GM18519 (cell line): ENCODE results near the gene HENMT1.
"Not testable (repeated sequence)": the region's sequence is repeated elsewhere in the genome, so short reads cannot be mapped to it uniquely, and the experiment has no call there.

Source experiments
- ATAC-seq: cut with Tn5 transposase; IDR thresholded peaks from one replicate; pipeline ENCODE4 v1.9.1; 2021; ENCODE audit warnings: mild to moderate bottlenecking, moderate library complexity; ENCODE audit not compliant: unreplicated experiment, low FRiP score

HENMT1 gene

DNA sequence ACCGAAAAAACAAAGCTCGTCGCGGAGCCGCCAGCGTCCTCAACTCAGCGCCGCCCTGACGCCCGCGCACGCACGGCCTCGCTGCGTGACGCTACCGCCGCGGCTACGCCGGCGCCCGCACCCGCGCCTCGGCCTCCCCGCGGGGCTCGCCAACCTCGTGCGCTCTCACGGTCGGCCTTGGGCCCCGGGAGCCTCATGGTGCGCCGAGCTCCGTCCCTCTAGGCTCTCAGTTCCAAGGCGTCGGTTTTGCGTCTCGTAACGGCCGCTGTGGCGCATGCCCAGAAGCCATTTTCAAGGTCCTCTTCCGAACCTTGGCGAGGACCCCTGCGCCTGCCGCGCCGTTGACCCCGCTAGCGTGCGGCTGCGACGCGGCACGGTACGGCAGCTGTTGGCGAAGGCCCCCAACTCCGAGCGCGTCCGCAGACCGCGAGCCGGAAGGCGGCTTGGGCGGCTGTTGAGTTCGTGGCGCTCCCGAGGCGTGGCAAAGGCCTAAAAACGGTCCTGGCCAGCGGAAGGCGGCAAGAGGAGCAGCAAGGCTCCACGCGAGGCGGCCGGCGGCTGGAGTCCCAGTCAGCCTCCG lies at the start of gene HENMT1:
HENMT1 (minus strand) TSS at position 64 of the 580 bp plus-strand sequence. CDS start 1,209 bp downstream, outside the sequence.
- ATAC-seq, result peak; percentile 64

DNA sequence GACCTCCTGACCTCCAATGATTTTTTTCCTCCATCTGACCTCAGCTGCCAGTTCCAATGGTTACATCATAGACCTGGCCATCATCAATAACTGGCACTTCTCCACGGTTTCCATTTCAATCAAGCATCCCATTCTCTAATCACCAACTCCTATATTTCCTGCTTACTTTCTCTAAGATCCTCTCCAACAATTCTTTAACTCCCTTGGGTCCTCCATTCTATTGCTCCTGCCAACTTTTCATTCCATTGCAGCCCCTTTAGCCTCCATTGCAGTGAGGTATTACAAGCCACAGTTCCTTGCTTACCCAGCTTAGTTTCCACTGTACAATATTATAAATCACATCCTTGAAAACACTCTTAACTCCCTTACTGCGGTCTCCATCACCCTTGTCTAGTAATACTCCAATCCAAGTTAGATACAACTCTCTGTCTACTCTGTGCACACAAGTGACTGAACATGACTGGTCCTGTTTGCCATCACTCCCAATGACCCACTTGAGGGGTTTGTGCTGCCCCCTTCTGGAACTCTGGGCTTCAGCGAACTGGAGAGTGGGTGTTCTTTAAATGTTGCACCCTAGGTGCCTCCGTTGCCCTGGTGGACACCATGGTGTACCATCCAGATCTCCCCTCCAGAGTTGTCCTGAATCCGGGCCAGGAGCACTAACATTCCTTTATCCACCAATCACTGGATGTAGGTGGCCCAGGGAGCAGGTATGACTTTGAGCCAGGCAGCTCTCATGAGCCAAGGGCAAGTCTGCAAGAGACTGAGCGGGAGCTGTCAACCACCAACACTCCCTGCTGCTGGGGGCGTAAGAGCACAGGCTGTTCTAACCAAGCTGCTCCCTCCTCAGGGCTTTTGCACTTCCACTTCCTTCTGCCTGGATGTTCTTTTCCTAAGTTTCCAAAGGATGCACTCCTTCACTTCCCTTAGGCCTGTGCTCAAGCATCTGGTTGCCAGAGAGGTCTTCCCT lies 48.1 kb upstream of the HENMT1 start:
- no peak for ATAC-seq

DNA sequence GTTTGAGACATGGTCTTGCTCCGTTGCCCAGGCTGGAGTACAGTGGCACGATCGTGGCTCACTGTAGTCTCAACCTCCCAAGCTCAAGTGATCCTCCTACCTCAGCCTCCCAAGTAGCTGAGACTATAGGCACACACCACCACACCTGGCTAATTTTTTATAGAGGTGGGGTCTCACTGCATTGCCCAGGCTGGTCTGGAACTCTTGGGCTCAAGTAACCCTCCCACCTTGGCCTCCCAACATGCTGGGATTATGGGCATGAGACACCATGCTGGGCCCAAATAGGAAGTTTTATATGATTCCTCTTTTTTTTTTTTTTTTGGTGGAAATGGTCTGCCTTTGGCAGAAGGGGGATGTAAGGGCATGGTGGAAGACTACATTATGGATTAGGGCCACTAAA lies 45.8 kb upstream of the HENMT1 start:
- no peak for ATAC-seq

DNA sequence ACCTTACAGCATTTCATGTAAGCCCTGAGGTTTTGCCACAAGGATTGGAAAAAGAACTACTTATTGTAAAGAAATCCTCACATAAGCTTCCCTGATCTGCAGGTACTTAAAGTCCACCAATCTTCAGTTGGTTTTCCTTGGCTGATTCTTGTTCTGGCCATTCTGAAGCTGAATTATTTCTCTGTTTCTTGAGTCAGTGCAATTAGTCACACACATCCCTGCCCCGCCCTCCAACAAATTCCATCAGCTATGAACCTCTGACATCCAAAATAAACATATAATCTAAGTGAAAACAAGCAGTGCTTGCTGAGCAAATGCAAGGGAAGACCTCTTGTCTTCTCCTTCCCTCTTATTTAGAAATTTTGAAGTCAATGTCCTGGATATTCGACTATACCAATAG lies 43.6 kb upstream of the HENMT1 start:
- no peak for ATAC-seq

DNA sequence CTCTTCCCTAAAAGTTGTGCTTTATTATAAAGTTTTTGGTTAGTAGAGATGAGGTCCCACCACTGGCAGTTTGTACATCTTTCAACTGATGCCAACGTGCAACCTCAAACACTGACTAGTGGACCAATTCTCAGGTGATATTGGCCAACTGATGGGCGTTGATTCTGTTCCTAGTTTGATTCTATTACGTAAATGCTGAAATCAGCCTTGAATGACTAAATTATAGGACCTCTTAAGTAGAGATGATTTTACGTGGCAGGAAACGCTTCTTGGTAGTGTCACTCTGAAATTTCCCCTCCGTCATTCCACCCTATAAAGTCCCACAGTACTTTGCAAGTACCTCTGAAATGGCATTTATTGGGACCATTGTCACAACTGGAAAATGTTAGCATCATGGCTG lies 43.0 kb upstream of the HENMT1 start:
- ATAC-seq, result no peak

DNA sequence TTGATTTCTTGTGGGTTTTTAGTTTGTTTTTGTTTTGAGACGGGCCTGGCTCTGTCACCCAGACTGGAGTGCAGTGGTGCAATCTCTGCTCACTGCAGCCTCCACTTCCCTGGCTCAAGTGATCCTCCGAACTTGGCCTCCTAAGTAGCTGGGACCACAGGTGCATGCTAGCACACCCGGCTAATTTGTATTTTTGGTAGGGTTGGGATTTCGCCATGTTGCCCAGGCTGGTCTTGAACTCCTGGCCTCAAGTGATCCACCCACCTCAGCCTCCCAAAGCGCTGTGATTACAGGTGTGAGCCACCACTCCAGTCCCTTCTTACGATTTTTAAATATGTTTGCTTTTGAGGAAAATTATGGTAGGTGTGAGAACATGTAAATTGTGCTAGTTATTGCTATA lies 41.2 kb upstream of the HENMT1 start:
- ATAC-seq, result not testable (repeated sequence)

DNA sequence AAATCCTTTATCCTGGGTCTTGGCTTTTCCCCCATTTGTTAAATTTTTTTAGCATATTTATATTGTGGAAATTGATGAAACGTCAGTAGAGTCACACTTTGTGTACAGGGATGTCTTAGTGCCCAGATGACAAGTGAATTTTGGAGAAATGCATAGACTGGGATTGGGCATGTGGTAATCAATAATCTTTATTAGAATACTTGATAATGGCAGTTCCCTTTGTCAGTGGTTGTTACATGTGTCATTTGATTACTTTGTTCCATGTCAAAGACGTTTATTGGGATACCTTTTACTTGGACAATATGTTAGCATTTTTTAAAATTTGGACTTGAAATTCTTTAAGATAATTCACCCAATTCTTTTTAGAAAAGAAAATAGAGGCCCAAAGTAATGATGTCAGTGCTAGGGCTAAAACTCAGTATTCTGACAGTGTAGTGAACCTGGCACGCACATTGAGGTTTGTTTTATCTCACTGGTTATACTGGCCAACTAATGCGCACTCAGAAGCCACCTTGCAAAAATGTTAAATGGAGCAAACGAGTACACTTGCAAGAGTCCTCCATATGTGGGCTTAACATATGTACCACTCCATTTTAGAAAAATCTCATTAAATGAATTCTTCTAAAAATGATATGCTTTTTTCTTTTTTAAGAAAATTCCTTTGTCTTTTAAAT lies 40.4 kb upstream of the HENMT1 start:
- ATAC-seq, result no peak

DNA sequence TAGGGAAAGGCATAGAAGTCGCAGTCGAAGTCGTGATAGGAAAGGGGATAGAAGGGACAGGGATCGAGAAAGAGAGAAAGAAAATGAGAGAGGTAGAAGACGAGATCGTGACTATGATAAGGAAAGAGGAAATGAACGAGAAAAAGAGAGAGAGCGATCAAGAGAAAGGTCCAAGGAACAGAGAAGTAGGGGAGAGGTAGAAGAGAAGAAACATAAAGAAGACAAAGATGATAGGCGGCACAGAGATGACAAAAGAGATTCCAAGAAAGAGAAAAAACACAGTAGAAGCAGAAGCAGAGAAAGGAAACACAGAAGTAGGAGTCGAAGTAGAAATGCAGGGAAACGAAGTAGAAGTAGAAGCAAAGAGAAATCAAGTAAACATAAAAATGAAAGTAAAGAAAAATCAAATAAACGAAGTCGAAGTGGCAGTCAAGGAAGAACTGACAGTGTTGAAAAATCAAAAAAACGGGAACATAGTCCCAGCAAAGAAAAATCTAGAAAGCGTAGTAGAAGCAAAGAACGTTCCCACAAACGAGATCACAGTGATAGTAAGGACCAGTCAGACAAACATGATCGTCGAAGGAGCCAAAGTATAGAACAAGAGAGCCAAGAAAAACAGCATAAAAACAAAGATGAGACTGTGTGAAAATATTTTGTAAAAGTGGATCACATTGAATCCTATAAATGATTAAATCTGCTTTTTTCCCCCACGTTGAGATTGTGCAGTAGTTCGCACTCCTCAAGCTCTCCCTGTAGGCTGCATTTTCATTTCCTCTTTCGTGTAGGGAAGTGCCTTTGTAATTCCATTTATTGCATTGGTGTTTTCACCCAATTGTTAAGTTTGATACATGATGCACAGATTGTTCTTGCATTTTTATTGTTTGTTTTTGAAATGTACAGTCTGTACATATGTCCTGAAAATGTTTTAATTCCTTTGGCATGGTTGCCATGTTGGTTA lies 38.8 kb upstream of the HENMT1 start:
- ATAC-seq, result no peak

DNA sequence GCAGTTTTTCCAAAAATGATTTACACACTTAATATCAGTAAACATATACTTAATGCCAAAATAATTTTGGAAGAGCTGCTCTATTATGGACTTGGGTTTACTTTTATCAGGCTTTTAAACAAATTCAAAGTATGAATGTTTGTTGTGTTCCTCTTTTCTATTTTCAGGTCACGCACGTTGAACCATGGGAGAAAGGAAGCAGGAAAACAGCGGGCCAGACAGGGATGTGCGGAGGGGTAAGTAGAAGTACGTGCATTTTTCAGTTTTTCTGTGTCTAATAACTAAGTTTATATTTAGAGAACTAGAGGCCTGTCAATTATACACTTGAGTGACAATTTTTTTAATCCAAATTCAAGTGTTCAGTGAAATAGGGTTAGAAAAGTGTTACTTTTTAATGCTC lies 34.6 kb upstream of the HENMT1 start:
- ATAC-seq, result no peak

DNA sequence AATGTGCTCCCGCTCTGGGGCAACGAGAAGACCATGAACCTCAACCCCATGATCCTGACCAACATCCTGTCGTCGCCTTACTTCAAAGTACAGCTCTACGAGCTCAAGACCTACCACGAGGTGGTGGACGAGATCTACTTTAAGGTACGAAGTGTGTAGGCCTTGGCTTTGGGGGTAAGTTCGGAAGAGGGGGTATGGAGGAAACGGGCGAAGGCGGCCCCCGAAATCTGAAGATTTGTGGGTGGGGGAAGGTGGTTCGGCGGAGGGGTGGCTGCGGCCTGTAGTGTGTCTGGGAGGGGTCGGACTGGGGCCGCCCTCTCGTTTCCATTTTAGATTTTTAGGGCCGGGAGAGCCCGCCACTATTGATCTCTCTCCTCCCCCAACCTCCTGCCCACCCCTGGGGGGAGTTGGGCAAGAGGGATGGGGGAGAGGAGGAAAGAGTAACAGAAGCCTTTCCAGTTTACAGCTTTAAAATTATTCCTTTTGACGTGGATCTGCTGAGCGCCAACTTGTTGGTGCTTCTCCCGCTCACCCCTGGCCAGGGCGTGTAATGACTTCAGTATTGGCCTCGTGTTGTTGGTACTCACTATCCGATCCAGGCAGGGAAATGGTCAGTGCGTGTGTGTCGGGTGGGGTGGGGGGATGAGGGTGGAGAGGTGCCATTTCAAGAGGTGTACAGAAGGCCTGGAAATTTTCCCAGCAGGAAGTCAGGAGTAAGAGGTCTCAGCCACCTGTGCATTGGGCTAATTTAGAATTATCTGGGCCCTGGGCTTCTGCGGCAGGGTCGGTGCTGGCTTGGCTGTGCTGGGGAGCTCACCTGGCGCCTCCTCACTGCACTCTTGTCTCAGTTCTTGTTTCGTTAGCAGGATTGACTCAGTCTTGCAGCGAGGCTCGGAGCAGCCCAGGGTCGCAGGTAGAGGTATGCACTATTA lies 32.1 kb upstream of the HENMT1 start:
- ATAC-seq, result peak; percentile 61

DNA sequence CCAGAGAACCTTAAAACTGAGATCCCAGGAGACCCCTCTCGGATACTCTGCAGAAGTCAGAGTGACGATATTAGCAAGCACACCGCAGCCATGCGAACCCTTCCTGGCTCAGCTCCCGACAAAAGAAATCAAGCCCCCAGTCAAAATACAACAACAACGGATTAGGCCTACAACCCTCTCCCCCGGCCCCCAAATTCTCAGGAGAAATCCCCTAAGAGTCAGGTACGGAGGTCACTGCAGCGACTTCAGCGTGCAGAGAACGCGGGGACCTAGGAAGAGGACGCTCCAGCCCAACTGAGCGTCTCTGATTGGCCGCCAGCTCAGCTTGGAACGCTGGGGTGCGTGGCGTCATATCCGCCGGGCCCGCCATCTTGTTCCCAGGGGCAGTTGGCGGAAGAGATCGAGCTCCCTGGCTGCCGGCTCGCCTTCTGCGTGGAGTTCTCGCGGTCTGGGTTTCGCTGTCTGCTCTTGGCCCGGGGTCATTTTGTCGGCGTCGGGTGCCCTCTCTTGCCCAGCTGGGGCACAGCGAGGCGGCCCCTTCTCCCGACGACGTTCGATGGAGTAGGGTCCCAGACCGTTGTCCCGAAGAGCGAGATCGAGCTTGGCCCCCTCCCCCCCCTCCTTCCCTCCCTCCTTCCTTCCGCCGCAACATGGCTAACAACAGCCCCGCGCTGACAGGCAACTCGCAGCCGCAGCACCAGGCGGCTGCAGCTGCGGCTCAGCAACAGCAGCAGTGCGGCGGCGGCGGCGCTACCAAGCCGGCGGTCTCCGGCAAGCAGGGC lies 31.2 kb upstream of the HENMT1 start, which contains the start of gene PRPF38B:
PRPF38B (plus strand) TSS at position 369 of the 782 bp plus-strand sequence; CDS start at position 651, 282 bp downstream.
- ATAC-seq, result peak; percentile 83

DNA sequence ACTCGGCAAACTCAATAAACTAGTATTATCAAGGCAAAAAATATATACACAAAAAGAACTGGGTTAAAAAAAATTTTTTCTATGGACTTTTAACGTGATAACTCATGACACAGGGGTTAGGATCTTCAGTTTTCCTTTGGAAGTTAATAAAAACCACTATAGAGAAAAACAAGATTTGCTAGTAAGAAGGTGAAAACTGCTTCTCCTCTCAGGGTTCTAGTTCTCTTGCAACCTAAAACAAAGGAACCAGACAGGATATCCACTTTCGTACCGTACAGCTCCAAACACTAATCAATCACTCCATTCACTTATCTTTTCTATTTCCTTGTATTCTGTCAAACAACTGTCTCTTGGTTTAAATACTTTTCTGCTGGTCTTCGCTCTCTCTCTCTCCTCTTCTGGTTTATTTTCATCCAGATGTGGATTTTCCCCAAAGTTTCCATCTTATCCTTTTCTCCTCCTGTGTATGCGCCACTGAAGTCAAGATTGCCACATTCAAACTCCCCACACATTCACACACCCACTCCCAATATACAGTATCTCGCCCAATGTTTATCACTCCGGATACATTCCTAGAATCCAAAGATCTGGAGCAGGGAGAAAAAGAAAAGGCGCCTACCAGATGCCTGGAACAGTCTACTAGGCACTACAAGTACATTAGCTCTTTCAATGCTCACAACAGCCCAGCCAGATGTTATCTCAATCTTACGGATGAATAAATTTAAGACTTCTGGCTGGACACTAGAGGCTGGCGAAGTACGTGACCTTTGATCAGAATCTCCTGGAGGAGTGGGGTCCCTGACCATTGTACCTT lies 30.4 kb upstream of the HENMT1 start:
- ATAC-seq, result no peak

DNA sequence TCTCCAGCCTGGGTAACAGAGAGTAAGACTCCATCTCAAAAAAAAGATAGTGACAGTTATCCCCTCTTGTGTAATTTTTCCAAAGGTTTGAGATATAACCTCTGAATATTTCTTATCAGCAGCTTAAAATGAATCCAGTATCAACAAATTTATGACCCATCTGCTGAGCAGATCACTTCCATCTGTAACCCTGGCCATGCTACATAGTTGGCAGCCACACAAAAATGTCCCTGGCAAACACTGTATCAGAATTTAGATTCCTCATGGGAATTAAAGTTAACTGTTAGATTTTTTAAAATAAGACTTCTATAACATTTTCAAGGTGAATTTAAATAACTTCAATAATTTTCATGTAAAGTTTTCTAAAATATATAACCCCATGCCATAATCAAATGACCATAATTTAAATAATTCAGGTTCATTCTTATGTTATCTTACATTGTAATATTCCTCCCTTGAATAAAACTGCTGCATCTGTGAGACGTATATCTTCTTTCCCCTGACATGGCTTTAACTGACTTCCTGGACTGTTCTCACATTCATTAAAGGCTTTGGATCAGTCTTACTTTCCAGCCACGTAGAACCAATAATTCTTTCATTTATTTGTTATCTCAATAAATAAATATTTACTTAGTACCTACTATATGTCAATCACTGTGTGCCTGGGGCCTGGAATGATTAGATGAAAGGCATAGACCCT lies 25.9 kb upstream of the HENMT1 start:
- ATAC-seq, result no peak

DNA sequence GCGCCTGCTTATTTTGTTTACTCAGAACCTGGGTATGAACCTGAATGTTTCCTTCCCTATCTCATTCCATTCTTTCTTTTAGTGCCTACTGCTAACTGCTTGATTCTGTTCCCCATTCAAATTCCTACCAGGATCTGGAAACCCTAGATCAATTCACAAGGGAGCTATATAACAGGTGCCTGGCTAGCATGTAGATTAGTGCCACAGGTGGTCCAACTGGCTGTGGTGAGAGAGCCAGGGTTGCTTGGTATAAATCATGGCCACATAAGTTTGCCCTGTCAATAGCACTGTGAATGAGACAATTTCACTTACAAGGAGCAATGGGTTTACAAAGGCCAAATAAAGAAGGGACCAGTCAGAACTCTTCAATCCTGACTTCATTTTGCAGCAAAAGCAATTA lies 24.6 kb upstream of the HENMT1 start:
- ATAC-seq, result no peak

DNA sequence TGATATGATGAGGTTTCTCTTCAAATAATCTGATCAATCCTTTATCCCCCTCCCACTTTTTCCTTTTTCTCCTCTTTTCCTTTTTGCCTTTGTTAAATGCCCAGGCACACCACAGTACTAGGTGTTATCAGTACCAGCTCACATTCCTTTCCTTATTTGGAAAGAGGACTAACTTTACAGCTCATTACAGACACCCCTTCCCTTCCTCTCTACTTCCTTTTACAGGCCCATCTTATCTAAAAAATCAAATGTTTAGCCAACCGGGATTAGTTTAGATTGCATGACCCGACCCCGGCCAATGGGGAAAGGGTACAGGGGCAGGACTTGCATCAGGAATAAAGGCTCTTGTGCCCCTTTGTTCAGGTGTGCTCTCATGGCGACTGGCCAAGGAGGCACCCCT lies 20.8 kb upstream of the HENMT1 start:
- not testable (repeated sequence) for ATAC-seq

DNA sequence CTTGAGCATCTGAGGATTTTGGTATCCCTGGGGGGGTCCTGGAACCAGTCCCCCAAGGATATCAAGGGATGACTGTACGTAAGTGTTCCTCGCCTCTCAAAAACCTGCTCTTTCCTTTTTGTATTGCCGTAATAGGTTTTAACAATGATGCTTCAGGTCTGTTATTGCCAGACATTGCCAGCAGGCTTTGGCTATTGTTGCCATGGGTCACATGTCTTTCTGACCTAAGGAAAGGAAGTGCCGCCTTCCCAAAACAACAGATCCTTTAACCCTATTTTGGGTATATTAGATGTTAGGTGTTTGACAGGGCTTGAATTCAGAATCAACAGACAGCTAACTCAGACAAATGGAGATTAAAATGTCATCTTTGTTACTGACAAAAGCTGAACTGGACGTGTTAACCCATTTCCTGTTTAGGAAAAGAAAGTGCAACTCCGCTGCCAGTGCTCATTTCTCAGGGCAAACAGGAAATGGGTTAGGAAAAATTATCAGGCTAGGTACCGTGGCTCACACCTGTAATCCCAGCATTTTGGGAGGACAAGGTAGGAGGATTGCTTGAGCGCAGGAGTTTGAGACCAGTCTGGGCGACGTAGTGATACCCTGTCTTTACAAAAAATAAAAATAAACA lies 18.8 kb upstream of the HENMT1 start:
- no peak for ATAC-seq
